GM19099 (cell line): ENCODE results near the gene A1CF.

Experiments
- POLR2A ChIP-seq: IDR thresholded peaks from 3 replicates; pipeline ENCODE4 v1.6.1; 2011; ENCODE audit warnings: low read depth; ENCODE audit not compliant: insufficient read length; ENCODE audit errors: extremely low read depth

The A1CF gene

GRCh38 chr10:50885097-50885859 is at the start of gene A1CF:
TSS of gene A1CF (minus strand) at chr10:50885627. CDS start at chr10:50859940, 25,687 bp downstream.
- no peak for TF ChIP-seq POLR2A

GRCh38 chr10:50931948-50932431 is 46.6 kb upstream of the A1CF start:
- TF ChIP-seq POLR2A: no peak

GRCh38 chr10:50929670-50930069 is 44.2 kb upstream of the A1CF start:
- TF ChIP-seq POLR2A: no peak

GRCh38 chr10:50928190-50928552 is 42.7 kb upstream of the A1CF start:
- no peak for TF ChIP-seq POLR2A

GRCh38 chr10:50927522-50928189 is 42.2 kb upstream of the A1CF start:
- TF ChIP-seq POLR2A: no peak

- TF ChIP-seq POLR2A: no peak
Measured at GRCh38 chr10:50919010-50919409, 33.6 kb upstream of the A1CF start.

GRCh38 chr10:50918529-50918928 is 33.1 kb upstream of the A1CF start:
- TF ChIP-seq POLR2A: no peak

GRCh38 chr10:50917486-50917885 is 32.1 kb upstream of the A1CF start:
- no peak for TF ChIP-seq POLR2A

- no peak for TF ChIP-seq POLR2A
Measured at GRCh38 chr10:50909334-50910014, 24.0 kb upstream of the A1CF start.

GRCh38 chr10:50908366-50908765 is 22.9 kb upstream of the A1CF start:
- no peak for TF ChIP-seq POLR2A

- no peak for TF ChIP-seq POLR2A
Measured at GRCh38 chr10:50896721-50897120, 11.3 kb upstream of the A1CF start.

GRCh38 chr10:50894312-50894711 is 8.9 kb upstream of the A1CF start:
- no peak for TF ChIP-seq POLR2A

- no peak for TF ChIP-seq POLR2A
Measured at GRCh38 chr10:50892467-50892866, 7.0 kb upstream of the A1CF start.

GRCh38 chr10:50884302-50884701 is 1.1 kb downstream of the A1CF start:
- TF ChIP-seq POLR2A: no peak

- TF ChIP-seq POLR2A: no peak
Measured at GRCh38 chr10:50883629-50884028, 1.8 kb downstream of the A1CF start.

- TF ChIP-seq POLR2A: no peak
Measured at GRCh38 chr10:50882540-50882983, 2.9 kb downstream of the A1CF start.
